OCI-LY1 (cell line): ENCODE data around the gene PDIA2.
"Not testable (repeated sequence)": the region's sequence is repeated elsewhere in the genome, so short reads cannot be mapped to it uniquely, and the experiment has no call there.

Source experiments
- H2AFZ ChIP-seq: fragments of 200-600 bp; sonication (generic), shearing (Covaris generic); 2 replicates; pipeline ENCODE4 v1.6.0; 2014; ENCODE audit warnings: antibody characterized with exemption, mild to moderate bottlenecking, low read length
- H3F3A ChIP-seq: fragments of 200-600 bp; sonication (generic), shearing (Covaris generic); 2 replicates; pipeline ENCODE4 v1.6.0; 2014; ENCODE audit warnings: mild to moderate bottlenecking, antibody characterized with exemption, low read length, moderate library complexity; ENCODE audit not compliant: insufficient read depth
- H3K27ac ChIP-seq: fragments of 200-600 bp; sonication (generic); 2 replicates; pipeline ENCODE4 v1.5.1; 2014; ENCODE audit warnings: low read length, mixed run types, mild to moderate bottlenecking, low read depth; ENCODE audit not compliant: poor library complexity, severe bottlenecking
- H3K27me3 ChIP-seq: fragments of 200-600 bp; sonication (generic); 2 replicates; pipeline ENCODE4 v1.6.0; 2014; ENCODE audit warnings: antibody characterized with exemption, mild to moderate bottlenecking, low read length, moderate library complexity; ENCODE audit not compliant: insufficient read depth
- H3K36me3 ChIP-seq: fragments of 200-600 bp; sonication (generic); 2 replicates; pipeline ENCODE4 v1.6.1; 2014; ENCODE audit warnings: mild to moderate bottlenecking, antibody characterized with exemption, low read length, moderate library complexity, mixed read lengths; ENCODE audit not compliant: insufficient read depth
- H3K4me1 ChIP-seq: fragments of 200-600 bp; sonication (generic); 2 replicates; pipeline ENCODE4 v1.5.1; 2014; ENCODE audit warnings: mild to moderate bottlenecking, low read length, moderate library complexity; ENCODE audit not compliant: insufficient read depth, severe bottlenecking
- H3K4me2 ChIP-seq: fragments of 200-600 bp; sonication (generic), shearing (Covaris generic); 2 replicates; pipeline ENCODE4 v1.6.1; 2014; ENCODE audit warnings: low read length
- H3K4me3 ChIP-seq: fragments of 200-600 bp; sonication (generic); 2 replicates; pipeline ENCODE4 v1.5.1; 2014; ENCODE audit warnings: low read length, low read depth, mild to moderate bottlenecking, mixed read lengths; ENCODE audit not compliant: poor library complexity, severe bottlenecking
- H3K79me2 ChIP-seq: fragments of 200-600 bp; shearing (Covaris generic); 2 replicates; pipeline ENCODE4 v1.6.1; 2016; ENCODE audit warnings: mixed run types, low read length, mixed read lengths; ENCODE audit not compliant: insufficient read depth
- H3K9ac ChIP-seq: fragments of 200-600 bp; sonication (generic), shearing (Covaris generic); 2 replicates; pipeline ENCODE4 v1.6.1; 2014; ENCODE audit warnings: mild to moderate bottlenecking, low read length, mixed read lengths
- H3K9me2 ChIP-seq: fragments of 200-600 bp; sonication (generic), shearing (Covaris generic); 2 replicates; pipeline ENCODE4 v1.6.1; 2014; ENCODE audit warnings: low read depth, mild to moderate bottlenecking, low read length, mixed read lengths
- H3K9me3 ChIP-seq: fragments of 200-600 bp; shearing (Covaris generic); 2 replicates; pipeline ENCODE4 v1.6.1; 2014; ENCODE audit warnings: low read length, mixed read lengths
- H4K20me1 ChIP-seq: fragments of 200-600 bp; sonication (generic), shearing (Covaris generic); 2 replicates; pipeline ENCODE4 v1.6.0; 2016; ENCODE audit warnings: mild to moderate bottlenecking, low read length; ENCODE audit not compliant: insufficient read depth
- EZH2 ChIP-seq: fragments of 200-600 bp; sonication (generic), shearing (Covaris generic); IDR thresholded peaks from 2 replicates; pipeline ENCODE4 v1.8.0; 2017; ENCODE audit warnings: borderline replicate concordance, mixed run types, mild to moderate bottlenecking, antibody characterized with exemption, low read length, moderate library complexity, mixed read lengths
- TF ChIP-seq, protein P1 (sequence below): fragments of 200-600 bp; sonication (generic), shearing (Covaris generic); IDR thresholded peaks from 2 replicates; pipeline ENCODE4 v1.5.1; 2017; ENCODE audit warnings: mild to moderate bottlenecking, antibody characterized with exemption, low read length, moderate library complexity, mixed read lengths

PDIA2 gene

DNA sequence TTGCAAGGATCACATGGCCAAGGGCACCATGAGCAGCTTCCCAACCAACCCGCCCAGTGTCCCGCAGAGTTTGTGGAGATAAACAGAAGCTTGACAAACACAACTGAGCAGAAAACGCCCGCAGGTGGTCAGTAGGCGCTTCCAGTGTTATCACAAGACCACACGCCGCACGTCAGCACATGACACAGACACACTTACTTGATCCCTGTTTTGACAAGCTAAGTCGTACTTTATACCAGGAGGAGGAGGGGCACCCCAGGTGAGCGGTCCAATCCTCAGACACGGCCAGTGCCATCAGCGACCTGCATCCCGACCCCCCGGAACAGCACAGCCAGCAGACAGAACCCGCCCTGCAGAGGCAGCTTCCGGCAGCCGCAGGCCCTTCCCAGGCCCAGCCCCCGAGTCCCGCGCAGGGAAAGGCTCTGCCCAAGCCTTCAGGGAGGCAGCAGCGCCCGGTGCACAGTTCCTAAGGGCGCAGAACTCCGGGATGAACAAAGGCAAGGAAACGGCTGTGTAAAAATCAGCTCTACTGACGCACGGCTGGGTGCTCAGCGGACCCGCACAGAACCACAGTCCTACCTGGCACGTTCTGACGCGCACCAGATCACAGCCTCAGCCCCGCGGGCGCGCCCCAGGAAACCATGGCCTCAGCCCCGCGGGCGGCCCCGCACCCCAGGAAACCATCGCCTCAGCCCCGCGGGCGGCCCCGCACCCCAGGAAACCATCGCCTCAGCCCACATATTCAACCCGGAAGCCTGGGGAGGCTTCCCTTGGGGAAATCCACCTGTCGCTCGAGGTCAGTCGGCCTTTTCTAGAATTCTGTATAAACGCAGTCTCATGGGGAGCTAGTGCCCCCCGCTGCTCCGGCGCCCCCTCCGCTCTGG lies 41.7 kb downstream of the PDIA2 start:
- peak overlapping the region; percentile 45 for H3K4me3 ChIP-seq
- H3K9me2 ChIP-seq: no peaks in the 10 kb centered on the region
- H3K9ac ChIP-seq: peak overlapping the region; percentile 39; the same call in 1 of the 2 replicates
- no peaks in the 10 kb centered on the region for H3K79me2 ChIP-seq
- H4K20me1 ChIP-seq: no peaks in the 10 kb centered on the region
- H3K9me3 ChIP-seq: no peaks in the 10 kb centered on the region
- TF ChIP-seq, protein P1, sequence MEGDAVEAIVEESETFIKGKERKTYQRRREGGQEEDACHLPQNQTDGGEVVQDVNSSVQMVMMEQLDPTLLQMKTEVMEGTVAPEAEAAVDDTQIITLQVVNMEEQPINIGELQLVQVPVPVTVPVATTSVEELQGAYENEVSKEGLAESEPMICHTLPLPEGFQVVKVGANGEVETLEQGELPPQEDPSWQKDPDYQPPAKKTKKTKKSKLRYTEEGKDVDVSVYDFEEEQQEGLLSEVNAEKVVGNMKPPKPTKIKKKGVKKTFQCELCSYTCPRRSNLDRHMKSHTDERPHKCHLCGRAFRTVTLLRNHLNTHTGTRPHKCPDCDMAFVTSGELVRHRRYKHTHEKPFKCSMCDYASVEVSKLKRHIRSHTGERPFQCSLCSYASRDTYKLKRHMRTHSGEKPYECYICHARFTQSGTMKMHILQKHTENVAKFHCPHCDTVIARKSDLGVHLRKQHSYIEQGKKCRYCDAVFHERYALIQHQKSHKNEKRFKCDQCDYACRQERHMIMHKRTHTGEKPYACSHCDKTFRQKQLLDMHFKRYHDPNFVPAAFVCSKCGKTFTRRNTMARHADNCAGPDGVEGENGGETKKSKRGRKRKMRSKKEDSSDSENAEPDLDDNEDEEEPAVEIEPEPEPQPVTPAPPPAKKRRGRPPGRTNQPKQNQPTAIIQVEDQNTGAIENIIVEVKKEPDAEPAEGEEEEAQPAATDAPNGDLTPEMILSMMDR: no peak
- TF ChIP-seq EZH2: no peak
- H3K27me3 ChIP-seq: no peaks in the 10 kb centered on the region
- H2AFZ ChIP-seq: no peak overlapping the region
- H3K4me1 ChIP-seq: peaks cover 44% of the 10 kb centered on the region
- H3K36me3 ChIP-seq: no peaks in the 10 kb centered on the region
- H3K4me2 ChIP-seq: peak overlapping the region; percentile 64
- peak overlapping the region; percentile 75 for H3K27ac ChIP-seq
- no peaks in the 10 kb centered on the region for H3F3A ChIP-seq

DNA sequence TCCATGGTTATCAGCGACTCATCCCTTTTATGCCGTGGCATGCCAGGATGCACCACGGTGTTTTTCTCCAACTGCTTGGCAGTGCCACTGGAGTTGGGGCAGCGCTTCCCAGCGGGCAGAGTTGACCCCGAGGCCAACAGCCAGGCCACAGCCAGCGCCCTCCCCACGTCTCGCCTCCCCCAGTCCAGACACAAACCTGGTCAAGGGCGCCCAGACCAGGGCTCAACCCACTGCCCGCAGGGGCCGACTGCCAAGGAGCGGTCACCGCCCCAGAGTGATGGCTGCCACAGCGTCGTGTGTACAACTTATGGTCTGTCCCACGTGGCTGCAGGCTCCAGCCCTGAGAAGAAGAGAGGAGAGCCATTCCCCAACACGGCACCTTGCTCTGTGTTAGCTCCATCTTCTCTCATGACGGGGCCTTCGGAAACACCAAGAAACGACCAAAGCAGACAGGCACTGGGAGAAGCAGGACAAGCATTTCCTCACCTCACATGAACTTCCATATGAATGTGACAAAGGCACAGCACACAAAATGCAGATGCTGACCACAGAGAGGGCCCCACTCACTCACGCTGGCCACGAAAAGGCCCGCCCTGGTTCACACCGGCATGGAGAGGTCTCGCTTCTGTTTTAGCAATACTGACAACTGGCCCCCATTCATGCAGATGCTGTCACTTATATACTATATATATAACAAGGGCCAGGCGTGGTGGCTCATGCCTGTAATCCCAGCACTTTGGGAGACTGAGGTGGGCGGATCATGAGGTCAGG lies 42.6 kb downstream of the PDIA2 start:
- Histone ChIP-seq H3K4me1 (peaks cover 44% of the 10 kb centered on the region), H3K27ac (peak overlapping the region; percentile 75), H4K20me1 (no peaks in the 10 kb centered on the region), H3K9me2 (no peaks in the 10 kb centered on the region), H3K36me3 (peaks cover 2% of the 10 kb centered on the region; the same call in 1 of the 2 replicates), H3K27me3 (no peaks in the 10 kb centered on the region), H3K4me2 (peak overlapping the region; percentile 64), H3K79me2 (no peaks in the 10 kb centered on the region), H3K4me3 (peak overlapping the region; percentile 45), H2AFZ (no peak overlapping the region), H3K9ac (peak overlapping the region; percentile 39; the same call in 1 of the 2 replicates), H3K9me3 (no peaks in the 10 kb centered on the region), H3F3A (no peaks in the 10 kb centered on the region)
- TF ChIP-seq EZH2: no peak

DNA sequence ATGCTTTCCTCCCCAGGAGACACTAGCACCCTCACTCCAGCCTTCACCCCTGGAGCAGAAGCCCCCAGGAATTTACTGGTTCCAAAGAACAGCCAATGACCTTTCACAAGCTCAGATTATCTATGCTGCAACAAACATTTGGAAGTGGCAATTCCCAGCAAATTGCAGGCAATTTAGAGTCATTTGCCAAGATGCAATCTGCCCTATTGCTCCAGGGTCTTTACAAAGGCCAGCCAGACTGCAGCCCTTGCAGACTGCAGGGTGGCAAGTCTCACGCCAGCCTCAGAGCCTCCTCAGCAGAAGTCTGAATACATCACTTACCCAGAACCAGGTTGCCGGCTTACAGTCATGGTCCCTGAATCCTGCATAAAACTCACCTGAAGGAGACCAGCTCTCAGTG lies 47.8 kb downstream of the PDIA2 start:
- TF ChIP-seq EZH2: no peak
- TF ChIP-seq, protein P1: no peak
- no peaks in the 10 kb centered on the region for H3F3A ChIP-seq
- peaks cover 21% of the 10 kb centered on the region for H3K79me2 ChIP-seq
- no peak overlapping the region for H3K9ac ChIP-seq
- no peaks in the 10 kb centered on the region for H3K27me3 ChIP-seq
- peaks cover 9% of the 10 kb centered on the region for H3K36me3 ChIP-seq
- H3K9me2 ChIP-seq: no peaks in the 10 kb centered on the region
- no peak overlapping the region for H3K4me2 ChIP-seq
- 0 out of 2 replicates have a peak, but pooled peaks cover 3% of the 10 kb centered on the region for H3K9me3 ChIP-seq
- no peak overlapping the region for H3K4me3 ChIP-seq
- H3K4me1 ChIP-seq: peaks cover 20% of the 10 kb centered on the region
- no peak overlapping the region for H3K27ac ChIP-seq
- no peak overlapping the region for H2AFZ ChIP-seq
- no peaks in the 10 kb centered on the region for H4K20me1 ChIP-seq

DNA sequence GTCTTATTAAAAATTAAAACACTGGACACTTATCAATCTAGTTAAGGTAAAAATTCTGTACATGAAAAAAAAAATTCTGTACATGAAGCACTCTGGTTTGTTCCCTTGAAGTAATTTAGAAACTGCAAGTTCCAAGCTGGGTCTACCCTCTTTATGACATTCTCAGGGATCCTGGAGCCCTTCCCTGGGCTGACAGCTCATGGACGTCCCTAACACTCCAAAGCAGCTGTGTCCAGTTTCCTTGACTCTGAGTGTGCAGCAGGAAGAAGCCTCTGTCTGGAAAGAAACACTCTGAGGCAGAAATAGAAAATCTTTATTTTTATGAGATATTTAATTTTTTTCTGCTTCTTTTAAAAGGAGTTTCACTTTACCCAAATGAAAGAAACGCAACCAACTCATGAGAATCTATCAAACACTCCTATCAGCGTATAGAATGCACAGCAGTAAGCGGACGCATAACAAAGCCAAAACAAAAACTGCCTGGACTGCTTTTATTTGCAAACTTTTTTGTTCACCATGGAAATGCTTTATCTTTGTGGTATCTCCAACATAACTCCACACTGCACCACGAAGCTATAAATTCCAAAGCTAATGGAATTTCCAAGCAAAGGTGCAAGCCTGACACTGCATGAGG lies 48.3 kb downstream of the PDIA2 start:
- not testable (repeated sequence) for H3K27me3 ChIP-seq, H3K9me3 ChIP-seq, H3K36me3 ChIP-seq, H3K9ac ChIP-seq, H3K9me2 ChIP-seq, H2AFZ ChIP-seq, H3K4me3 ChIP-seq, H3F3A ChIP-seq, H3K27ac ChIP-seq, H3K4me2 ChIP-seq, H4K20me1 ChIP-seq
- Histone ChIP-seq H3K4me1 (peaks cover 21% of the 10 kb centered on the region), H3K79me2 (peaks cover 22% of the 10 kb centered on the region)
